Measurements from ENCODE around the gene AGBL4. TPM values are rescaled to one million over a fixed set of nuclear protein-coding genes. Genes with fewer than 3 reads are reported as not detected.

AGBL4 gene
- total RNA-seq, 2 experiments from 2014 or later: not detected

Other genes with a start within 250 kb of the AGBL4 start
- gene ELAVL4, start 85.0 kb upstream of the AGBL4 start, total RNA-seq: not detected

Measured in activated CD4-positive, alpha-beta T cell treated with anti-CD3 and anti-CD28 coated beads for 36 hours (primary cell).